Heart left ventricle (tissue), 16 donors: ENCODE measurements around the gene CENPN. TPM values are rescaled to one million over a fixed set of nuclear protein-coding genes. Genes with fewer than 3 reads are reported as not detected.

Experiments
- ATAC-seq, 4 donors: fragments of 200-7000 bp; cut with Tn5 transposase; one replicate each; pipeline ENCODE4 v1.9.1; 2020 to 2022; ENCODE audit warnings: moderate library complexity in 4 of 4, mild to moderate bottlenecking in 3 of 4, moderate number of reproducible peaks in 1 of 4
- DNase-seq, 5 donors: peaks; one replicate each; pipeline ENCODE4 v3.0.0-alpha.2; 2020
- H3K27ac ChIP-seq, 12 donors: fragments of 200-600 bp; sonication (generic) in 4 of 12; one replicate each; pipeline versions ENCODE4 v1.5.0 to v1.8.0; 2016 to 2022; ENCODE audit warnings: mild to moderate bottlenecking in 2 of 12
- H3K27me3 ChIP-seq, 9 donors: fragments of 200-600 bp; sonication (generic) in 2 of 9; one replicate each; pipeline versions ENCODE4 v1.5.1 to v1.8.0; 2016 to 2022; ENCODE audit warnings: mild to moderate bottlenecking in 3 of 9
- H3K36me3 ChIP-seq, 9 donors: fragments of 200-600 bp; sonication (generic) in 2 of 9; one replicate each; pipeline versions ENCODE4 v1.5.0 to v1.8.0; 2018 to 2022; ENCODE audit warnings: mild to moderate bottlenecking in 2 of 9
- H3K4me1 ChIP-seq, 12 donors: fragments of 200-600 bp; sonication (generic) in 4 of 12; one replicate each; pipeline versions ENCODE4 v1.5.0 to v1.8.0; 2016 to 2022; ENCODE audit warnings: mild to moderate bottlenecking in 3 of 12
- H3K4me3 ChIP-seq, 12 donors: fragments of 200-600 bp; sonication (generic) in 4 of 12; one replicate each; pipeline versions ENCODE4 v1.5.0 to v1.8.0; 2017 to 2022; ENCODE audit warnings: mild to moderate bottlenecking in 9 of 12, moderate library complexity in 4 of 12
- H3K9me3 ChIP-seq, 12 donors: fragments of 200-600 bp; sonication (generic) in 4 of 12; one replicate each; pipeline versions ENCODE4 v1.5.0 to v1.8.0; 2016 to 2022; ENCODE audit warnings: mild to moderate bottlenecking in 1 of 12
- POLR2A ChIP-seq, 2 donors: fragments of 450-650 bp; IDR thresholded peaks; one replicate each; pipeline ENCODE4 v1.6.1; 2017; ENCODE audit warnings: antibody characterized with exemption in 2 of 2, mild to moderate bottlenecking in 2 of 2, moderate library complexity in 2 of 2
- WGBS, 4 donors: extraction: QIAGEN DNeasy Blood & Tissue Kit in 2 of 4; methylation state at CpG; one replicate each; pipeline versions ENCODE4 v1.1.5 to v1.1.7; 2013 to 2018; 5-methylcytosine and 5-hydroxymethylcytosine counted together
- intact Hi-C, 10 donors: fragments of 100-400 bp; cut with DNase I; formaldehyde crosslinking; loops; one replicate each; pipeline versions ENCODE4 v1.11.1 to v1.14.2; 2022
- long read RNA-seq, 3 donors: library from polyadenylated mRNA; unstranded; transcript quantifications; one replicate each; pipeline ENCODE4 v2.0.0, GENCODE V29; 2020 to 2021
- polyA plus RNA-seq, 2 donors: library from polyadenylated mRNA; stranded (reverse); fragments of 200-250 nt; gene quantifications; one replicate each; pipeline ENCODE4 v1.2.3, GENCODE V29; 2013
- total RNA-seq, 9 donors: library from RNA; depleted of rRNA in 2 of 9; stranded (reverse); fragments of >200 nt in 2 of 9; fragmentation: NEBNext Ultra II Directional in 3 of 9; extraction: Animal tissue kit (Norgen Biotek cat#: 25700) in 3 of 9; gene quantifications; one replicate each; pipeline versions ENCODE4 v1.1.0 to v1.2.4, GENCODE V29; 2016 to 2023
- TF ChIP-seq, protein P1 (sequence below), 12 donors: fragments of 200-600 bp; sonication (generic) in 4 of 12; IDR thresholded peaks; one replicate each; pipeline versions ENCODE4 v1.5.0 to v1.8.0; 2018 to 2022; ENCODE audit warnings: antibody characterized with exemption in 12 of 12, mild to moderate bottlenecking in 5 of 12
- donor health status: ischemic (EF 13 %, LVEDD 7.1; RV severe dilation, severe dysfunction).
- donor health status: healthy with polysubstance abuse.
- donor health status: DM: no; HTN: yes; CAD: no.
- donor health status: DM: no; HTN: no; CAD: no.
- donor health status: ischemic (EF 25% LVEDD 6.9; RV normal size, moderate dysfunction).
- donor health status: ischemic (EF 25% LVEDD 5.7; RV mildly dilated, moderate dysfunction).
- donor health status: healthy.
- donor health status: DM: yes; HTN: yes; CAD: no.
- donor health status: ischemic (EF 35%, LVEDD 5.7; RV mildly dilated, moderate dysfunction).
- donor health status: nonischemic (EF 11% LVEDD 7.7; RV severe dilation, severe dysfunction).
- donor health status: DM: yes; HTN: yes; CAD: no.
- donor health status: PGD.
- donor health status: ischemic (EF 29% LVEDD 5.4; RV normal size, mild dysfunction).
- donor health status: nonischemic (EF 23%, LVEDD 6.1; RV moderate dilation, normal function).

Gene CENPN, protein sequence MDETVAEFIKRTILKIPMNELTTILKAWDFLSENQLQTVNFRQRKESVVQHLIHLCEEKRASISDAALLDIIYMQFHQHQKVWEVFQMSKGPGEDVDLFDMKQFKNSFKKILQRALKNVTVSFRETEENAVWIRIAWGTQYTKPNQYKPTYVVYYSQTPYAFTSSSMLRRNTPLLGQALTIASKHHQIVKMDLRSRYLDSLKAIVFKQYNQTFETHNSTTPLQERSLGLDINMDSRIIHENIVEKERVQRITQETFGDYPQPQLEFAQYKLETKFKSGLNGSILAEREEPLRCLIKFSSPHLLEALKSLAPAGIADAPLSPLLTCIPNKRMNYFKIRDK
- 10 to 100 TPM in 6 of 9 donors, 1 to 10 TPM in 3; 7.0 to 14.8 (median 10.3) TPM for total RNA-seq
- 10 to 100 TPM in 1 of 2 donors, 1 to 10 TPM in 1; 1.9 to 11.9 TPM for polyA plus RNA-seq
- long read RNA-seq, donor 1, partial matches to known transcripts, result 1 of 7 reads
- long read RNA-seq, donor 1, other reads (novel, unspliced or antisense), result 1 of 7 reads
- long read RNA-seq, donor 2, transcript CENPN-201 (7 exons, 1,398 nt), result major isoform, 9 of 14 reads
- long read RNA-seq, donor 2, partial matches to known transcripts, result 0 of 14 reads
- long read RNA-seq, donor 2, other reads (novel, unspliced or antisense), result 1 of 14 reads
- long read RNA-seq, donor 3, transcript CENPN-202 (11 exons, 2,481 nt), result major isoform, 10 of 14 reads
- long read RNA-seq, donor 3, partial matches to known transcripts, result 1 of 14 reads
- long read RNA-seq, donor 3, other reads (novel, unspliced or antisense), result 1 of 14 reads

DNA sequence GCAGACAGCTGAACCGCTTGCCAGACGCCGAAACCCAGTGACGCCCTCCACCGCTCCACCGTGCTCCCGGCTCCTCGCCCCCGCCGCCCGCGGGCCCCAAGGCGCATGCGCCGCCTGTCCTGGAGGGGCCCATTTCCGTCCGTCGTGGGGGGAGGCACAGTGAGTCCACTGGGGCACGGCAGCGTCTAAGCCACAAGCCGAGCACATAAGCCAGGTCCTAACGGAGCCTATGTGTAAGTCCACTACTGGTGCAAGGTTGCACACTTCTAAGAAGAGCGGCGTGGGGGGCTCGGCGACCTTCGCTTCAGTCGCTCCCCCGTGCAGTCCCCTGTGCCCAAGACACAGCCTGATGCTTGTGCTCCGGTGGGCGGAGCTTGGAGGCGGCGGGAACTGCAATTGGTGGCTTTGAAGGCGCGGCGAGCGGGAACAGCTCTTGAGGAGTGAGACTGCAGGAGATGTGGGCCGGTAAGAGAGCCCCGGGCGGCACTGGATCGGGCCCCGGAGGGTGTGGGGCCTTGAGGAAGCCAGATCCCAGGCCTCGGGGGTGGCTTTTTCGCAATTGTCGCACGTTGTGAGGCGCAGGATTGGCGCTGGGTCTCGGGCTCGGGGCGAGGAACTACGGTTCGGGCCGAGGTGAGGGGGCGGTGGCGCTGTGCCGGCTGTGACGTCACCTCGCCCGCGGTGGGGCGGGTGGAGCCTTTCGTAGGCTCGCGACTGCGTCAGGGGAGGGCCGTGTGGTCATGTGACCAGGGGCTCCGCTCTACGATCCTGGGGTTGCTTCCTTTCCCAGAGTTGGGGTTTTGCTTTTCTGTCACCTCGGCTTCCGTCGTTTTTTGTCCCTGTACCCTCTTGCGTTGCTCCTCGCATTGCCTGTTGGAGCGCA is at the start of gene CENPN, which contains the start of gene CMC2:
Gene CENPN (plus strand): TSS at position 402 of the 883 bp plus-strand sequence. CDS start 4,726 bp downstream, outside the sequence.
Gene CMC2 (minus strand): TSS at position 73 of the 883 bp plus-strand sequence. CDS start 9,491 bp downstream, outside the sequence.
- peak; percentile 98 to 100 (median 99) for DNase-seq
- TF ChIP-seq POLR2A (IDR thresholded peaks at IDR 0.05), result peak; percentile 74
- TF ChIP-seq, protein P1, sequence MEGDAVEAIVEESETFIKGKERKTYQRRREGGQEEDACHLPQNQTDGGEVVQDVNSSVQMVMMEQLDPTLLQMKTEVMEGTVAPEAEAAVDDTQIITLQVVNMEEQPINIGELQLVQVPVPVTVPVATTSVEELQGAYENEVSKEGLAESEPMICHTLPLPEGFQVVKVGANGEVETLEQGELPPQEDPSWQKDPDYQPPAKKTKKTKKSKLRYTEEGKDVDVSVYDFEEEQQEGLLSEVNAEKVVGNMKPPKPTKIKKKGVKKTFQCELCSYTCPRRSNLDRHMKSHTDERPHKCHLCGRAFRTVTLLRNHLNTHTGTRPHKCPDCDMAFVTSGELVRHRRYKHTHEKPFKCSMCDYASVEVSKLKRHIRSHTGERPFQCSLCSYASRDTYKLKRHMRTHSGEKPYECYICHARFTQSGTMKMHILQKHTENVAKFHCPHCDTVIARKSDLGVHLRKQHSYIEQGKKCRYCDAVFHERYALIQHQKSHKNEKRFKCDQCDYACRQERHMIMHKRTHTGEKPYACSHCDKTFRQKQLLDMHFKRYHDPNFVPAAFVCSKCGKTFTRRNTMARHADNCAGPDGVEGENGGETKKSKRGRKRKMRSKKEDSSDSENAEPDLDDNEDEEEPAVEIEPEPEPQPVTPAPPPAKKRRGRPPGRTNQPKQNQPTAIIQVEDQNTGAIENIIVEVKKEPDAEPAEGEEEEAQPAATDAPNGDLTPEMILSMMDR (IDR thresholded peaks at IDR 0.05), result peak in 2 of 12 donors; percentile 20
- H3K27ac ChIP-seq, result peak within 1 kb of the TSS; percentile 90 to 100 (median 99)
- peak; percentile 95 to 96 (median 96) for ATAC-seq
- 0 to 1% (median 0%) methylated on average over 43 to 75 of the region's 75 CpGs for WGBS, 4 donors
- peaks cover 0 to 41% (median 21%) of the 10 kb centered on the region in 12 donors for H3K4me1 ChIP-seq
- H3K9me3 ChIP-seq, result no peaks in the 10 kb centered on the region
- H3K27me3 ChIP-seq, result no peaks in the 10 kb centered on the region
- intact Hi-C loops, result loop anchor here in 5 of 10 donors (1.0 to 10.0 kb wide), 6 partner anchors 28 to 728 kb away; partner anchors contain the start of genes ATMIN (in 1 of the 5) and C16orf46 (in 1 of the 5)
- H3K36me3 ChIP-seq, result peaks cover 0 to 2% (median 0%) of the 10 kb centered on the region in 9 donors
- H3K4me3 ChIP-seq, result peak within 1 kb of the TSS; percentile 65 to 100 (median 94)

DNA sequence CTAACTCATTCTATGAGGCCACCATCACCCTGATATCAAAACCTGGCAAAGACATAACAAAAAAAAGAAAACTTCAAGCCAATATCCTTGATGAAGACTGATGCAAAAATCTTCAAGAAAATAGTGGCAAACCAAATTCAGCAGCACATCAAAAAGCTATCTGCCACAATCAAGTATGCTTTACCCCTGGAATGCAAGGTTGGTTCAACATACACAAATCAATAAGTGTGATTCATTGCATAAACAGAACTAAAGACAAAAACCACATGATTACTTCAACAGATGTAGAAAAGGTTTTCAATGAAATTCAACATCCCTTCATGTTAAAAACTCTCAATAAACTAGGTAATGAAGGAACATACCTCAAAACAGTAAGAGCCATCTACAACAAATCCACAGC is 48.7 kb upstream of the CENPN start:
- no peak for TF ChIP-seq POLR2A (IDR thresholded peaks at IDR 0.05)
- TF ChIP-seq, protein P1 (IDR thresholded peaks at IDR 0.05), result no peak
- Histone ChIP-seq H3K27me3 (no peaks in the 10 kb centered on the region), H3K4me3 (no peak overlapping the region), H3K4me1 (no peaks in the 10 kb centered on the region), H3K27ac (no peak overlapping the region), H3K9me3 (peaks cover 0 to 55% (median 31%) of the 10 kb centered on the region in 12 donors), H3K36me3 (no peaks in the 10 kb centered on the region)
- DNase-seq, result no peak
- intact Hi-C loops, result no loop called here
- no peak for ATAC-seq

DNA sequence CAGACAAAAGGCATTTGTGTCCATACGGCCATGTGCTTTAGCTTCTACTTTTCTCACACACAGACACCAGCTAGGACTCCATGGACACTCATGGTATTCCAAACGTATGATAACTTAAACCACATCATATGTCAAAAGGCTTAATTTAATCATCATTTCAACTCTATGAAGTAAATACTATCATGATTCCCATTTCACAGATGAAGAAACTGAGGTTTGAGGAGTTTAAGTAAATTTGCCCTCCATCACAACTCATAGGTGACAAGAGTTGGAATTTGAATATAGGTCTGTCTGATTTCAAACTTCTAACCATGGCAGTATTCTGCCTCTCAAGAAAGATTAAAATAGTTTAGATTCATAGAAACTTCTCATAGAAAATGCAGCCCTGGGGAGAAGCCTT is 44.1 kb upstream of the CENPN start:
- H3K27me3 ChIP-seq, result no peaks in the 10 kb centered on the region
- intact Hi-C loops, result no loop called here
- WGBS, 4 donors, result 62 to 87% (median 82%) methylated on average over 2 of the region's 2 CpGs
- DNase-seq (no peak), ATAC-seq (no peak)
- H3K36me3 ChIP-seq, result no peaks in the 10 kb centered on the region
- TF ChIP-seq POLR2A (IDR thresholded peaks at IDR 0.05), result no peak
- TF ChIP-seq, protein P1 (IDR thresholded peaks at IDR 0.05), result no peak
- H3K27ac ChIP-seq, result no peak overlapping the region
- H3K4me1 ChIP-seq, result no peaks in the 10 kb centered on the region
- H3K4me3 ChIP-seq, result no peak overlapping the region
- peaks cover 0 to 39% (median 22%) of the 10 kb centered on the region in 12 donors for H3K9me3 ChIP-seq
